ENCODE measurements around the gene SLC44A4.

The SLC44A4 gene

DNA sequence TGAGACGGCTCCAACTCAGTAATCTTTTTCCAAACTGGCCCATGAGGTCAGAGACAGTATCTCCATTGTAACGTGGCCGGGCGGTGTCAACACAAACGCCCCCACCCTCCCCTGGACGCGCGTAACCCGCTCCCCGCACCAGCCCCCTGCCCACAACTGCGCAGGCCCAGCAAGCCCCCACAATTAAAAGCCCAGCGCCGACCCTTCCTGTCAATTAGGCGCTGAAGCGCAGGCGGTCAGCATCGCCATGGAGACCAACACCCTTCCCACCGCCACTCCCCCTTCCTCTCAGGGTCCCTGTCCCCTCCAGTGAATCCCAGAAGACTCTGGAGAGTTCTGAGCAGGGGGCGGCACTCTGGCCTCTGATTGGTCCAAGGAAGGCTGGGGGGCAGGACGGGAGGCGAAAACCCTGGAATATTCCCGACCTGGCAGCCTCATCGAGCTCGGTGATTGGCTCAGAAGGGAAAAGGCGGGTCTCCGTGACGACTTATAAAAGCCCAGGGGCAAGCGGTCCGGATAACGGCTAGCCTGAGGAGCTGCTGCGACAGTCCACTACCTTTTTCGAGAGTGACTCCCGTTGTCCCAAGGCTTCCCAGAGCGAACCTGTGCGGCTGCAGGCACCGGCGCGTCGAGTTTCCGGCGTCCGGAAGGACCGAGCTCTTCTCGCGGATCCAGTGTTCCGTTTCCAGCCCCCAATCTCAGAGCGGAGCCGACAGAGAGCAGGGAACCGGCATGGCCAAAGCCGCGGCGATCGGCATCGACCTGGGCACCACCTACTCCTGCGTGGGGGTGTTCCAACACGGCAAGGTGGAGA lies 63.6 kb downstream of the SLC44A4 start, which contains the start of the genes HSPA1A and HSPA1L:
TSS of gene HSPA1A (plus strand) at position 519 of the 814 bp plus-strand sequence. CDS start at position 733, 214 bp downstream.
TSS of gene HSPA1L (minus strand) at position 259 of the 814 bp plus-strand sequence. CDS start 3,311 bp downstream, outside the sequence.
- H2AFZ ChIP-seq (ENCODE audit: low read depth) = no peak within 1 kb of the TSS
- H3K79me2 ChIP-seq (ENCODE audit: insufficient read depth, low read depth) = no peaks in the 10 kb centered on the region
- no peak within 1 kb of the TSS for H3K9ac ChIP-seq
- H4K20me1 ChIP-seq (ENCODE audit: insufficient read depth) = no peaks in the 10 kb centered on the region
- no peaks in the 10 kb centered on the region for H3K27me3 ChIP-seq (ENCODE audit: insufficient read depth, low read depth)
- H3K27ac ChIP-seq = no peak within 1 kb of the TSS
- no peaks in the 10 kb centered on the region for H3K36me3 ChIP-seq (ENCODE audit: insufficient read depth)
- H3K4me3 ChIP-seq (IDR thresholded peaks at IDR 0.05; ENCODE audit: insufficient read depth, low read depth, low read length) = no peak within 1 kb of the TSS
- TF ChIP-seq, protein P1, sequence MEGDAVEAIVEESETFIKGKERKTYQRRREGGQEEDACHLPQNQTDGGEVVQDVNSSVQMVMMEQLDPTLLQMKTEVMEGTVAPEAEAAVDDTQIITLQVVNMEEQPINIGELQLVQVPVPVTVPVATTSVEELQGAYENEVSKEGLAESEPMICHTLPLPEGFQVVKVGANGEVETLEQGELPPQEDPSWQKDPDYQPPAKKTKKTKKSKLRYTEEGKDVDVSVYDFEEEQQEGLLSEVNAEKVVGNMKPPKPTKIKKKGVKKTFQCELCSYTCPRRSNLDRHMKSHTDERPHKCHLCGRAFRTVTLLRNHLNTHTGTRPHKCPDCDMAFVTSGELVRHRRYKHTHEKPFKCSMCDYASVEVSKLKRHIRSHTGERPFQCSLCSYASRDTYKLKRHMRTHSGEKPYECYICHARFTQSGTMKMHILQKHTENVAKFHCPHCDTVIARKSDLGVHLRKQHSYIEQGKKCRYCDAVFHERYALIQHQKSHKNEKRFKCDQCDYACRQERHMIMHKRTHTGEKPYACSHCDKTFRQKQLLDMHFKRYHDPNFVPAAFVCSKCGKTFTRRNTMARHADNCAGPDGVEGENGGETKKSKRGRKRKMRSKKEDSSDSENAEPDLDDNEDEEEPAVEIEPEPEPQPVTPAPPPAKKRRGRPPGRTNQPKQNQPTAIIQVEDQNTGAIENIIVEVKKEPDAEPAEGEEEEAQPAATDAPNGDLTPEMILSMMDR (conservative IDR thresholded peaks at IDR 0.05; ENCODE audit: low read depth, low read length) = no peak
- no peaks in the 10 kb centered on the region for H3K4me1 ChIP-seq (ENCODE audit: low read depth, poor library complexity, severe bottlenecking)
- H3K4me2 ChIP-seq = no peak within 1 kb of the TSS

DNA sequence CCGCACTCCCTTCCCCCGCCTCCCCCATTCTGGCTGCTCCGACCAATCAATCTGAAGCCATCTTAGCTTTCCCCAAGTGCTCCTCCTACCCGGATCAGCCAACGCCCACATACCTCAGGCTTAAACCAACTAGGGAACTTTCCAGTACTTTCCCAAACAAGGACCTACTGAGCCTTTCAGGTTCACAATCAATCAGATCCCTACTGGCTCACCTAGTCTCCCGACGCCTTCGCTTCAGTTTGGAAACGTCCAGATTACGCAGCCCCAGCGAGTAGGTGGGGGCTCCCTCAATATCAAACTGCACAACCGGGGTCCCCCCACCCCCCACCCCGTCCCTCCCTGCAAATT lies 64.1 kb downstream of the SLC44A4 start:
- H3K27ac ChIP-seq = no peak overlapping the region
- H3K4me3 ChIP-seq (IDR thresholded peaks at IDR 0.05; ENCODE audit: insufficient read depth, low read depth, low read length) = no peak overlapping the region
- H3K79me2 ChIP-seq (ENCODE audit: insufficient read depth, low read depth) = no peaks in the 10 kb centered on the region
- H4K20me1 ChIP-seq (ENCODE audit: insufficient read depth) = no peaks in the 10 kb centered on the region
- H3K36me3 ChIP-seq (ENCODE audit: insufficient read depth) = no peaks in the 10 kb centered on the region
- no peak overlapping the region for H3K4me2 ChIP-seq
- no peak overlapping the region for H2AFZ ChIP-seq (ENCODE audit: low read depth)
- no peaks in the 10 kb centered on the region for H3K27me3 ChIP-seq (ENCODE audit: insufficient read depth, low read depth)
- H3K4me1 ChIP-seq (ENCODE audit: low read depth, poor library complexity, severe bottlenecking) = no peaks in the 10 kb centered on the region
- TF ChIP-seq, protein P1 (conservative IDR thresholded peaks at IDR 0.05; ENCODE audit: low read depth, low read length) = no peak
- H3K9ac ChIP-seq = no peak overlapping the region

DNA sequence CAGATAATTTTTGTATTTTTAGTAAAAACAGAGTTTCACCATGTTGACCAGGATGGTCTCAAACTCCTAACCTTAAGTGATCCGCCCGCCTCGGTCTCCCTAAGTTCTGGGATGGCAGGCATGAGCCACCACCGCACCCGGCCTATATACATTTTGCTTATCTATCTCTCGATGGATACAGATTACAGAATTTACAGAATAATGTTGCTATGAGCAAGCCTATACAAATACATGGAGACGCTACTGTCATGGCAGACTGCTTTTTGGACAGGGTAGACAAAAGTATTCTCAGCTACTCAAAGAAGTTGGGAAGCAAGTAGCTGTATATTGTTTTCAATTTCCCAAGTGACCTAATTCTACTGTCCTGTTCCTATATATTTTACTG lies 65.3 kb downstream of the SLC44A4 start:
- H2AFZ ChIP-seq (ENCODE audit: low read depth) = no peak overlapping the region
- TF ChIP-seq, protein P1 (conservative IDR thresholded peaks at IDR 0.05; ENCODE audit: low read depth, low read length) = no peak
- H3K9ac ChIP-seq = no peak overlapping the region

More for the DNA sequence above, 65.3 kb downstream of the SLC44A4 start:
- no peaks in the 10 kb centered on the region for H4K20me1 ChIP-seq (ENCODE audit: insufficient read depth)
- no peaks in the 10 kb centered on the region for H3K4me1 ChIP-seq (ENCODE audit: low read depth, poor library complexity, severe bottlenecking)
- H3K27me3 ChIP-seq (ENCODE audit: insufficient read depth, low read depth) = no peaks in the 10 kb centered on the region
- H3K79me2 ChIP-seq (ENCODE audit: insufficient read depth, low read depth) = no peaks in the 10 kb centered on the region
- H3K27ac ChIP-seq = no peak overlapping the region
- no peak overlapping the region for H3K4me3 ChIP-seq (IDR thresholded peaks at IDR 0.05; ENCODE audit: insufficient read depth, low read depth, low read length)
- H3K4me2 ChIP-seq = no peak overlapping the region
- no peaks in the 10 kb centered on the region for H3K36me3 ChIP-seq (ENCODE audit: insufficient read depth)
